Activated CD8-positive, alpha-beta memory T cell treated with anti-CD3 and anti-CD28 coated beads, Interleukin-2, amount 10 ng/mL, durations not matched to agents 7 days and 5 days (primary cell): ENCODE results near the gene BDH1. TPM values are rescaled to one million over a fixed set of nuclear protein-coding genes. Genes with fewer than 3 reads are reported as not detected.
"Not testable (repeated sequence)": the region's sequence is repeated elsewhere in the genome, so short reads cannot be mapped to it uniquely, and the experiment has no call there.

Source experiments
- ATAC-seq: fragments of 150-1000 bp; cut with Tn5 transposase; one replicate; pipeline ENCODE4 v1.10.0; 2021; ENCODE audit warnings: moderate library complexity
- CTCF ChIA-PET: fragments of 350-600 bp; sonication (Branson Sonifier 250); formaldehyde crosslinking; loops from one replicate; lab custom pipeline; 2021; ENCODE audit warnings: antibody characterized with exemption; lab: Charles Lee
- DNase-seq: peaks from one replicate; pipeline ENCODE4 v3.0.0-alpha.2; 2020
- H3K27ac Mint-ChIP-seq: one replicate; pipeline ENCODE4 v1.8.0; 2021; ENCODE audit warnings: mild to moderate bottlenecking, mixed read lengths
- H3K27me3 Mint-ChIP-seq: one replicate; pipeline ENCODE4 v1.8.0; 2021; ENCODE audit warnings: mixed read lengths
- H3K36me3 Mint-ChIP-seq: one replicate; pipeline ENCODE4 v1.8.0; 2021; ENCODE audit warnings: mild to moderate bottlenecking, mixed read lengths
- H3K4me1 Mint-ChIP-seq: one replicate; pipeline ENCODE4 v1.8.0; 2021; ENCODE audit warnings: mixed read lengths
- H3K4me3 Mint-ChIP-seq: one replicate; pipeline ENCODE4 v1.8.0; 2021; ENCODE audit warnings: mild to moderate bottlenecking, moderate library complexity, mixed read lengths
- H3K9me3 Mint-ChIP-seq: one replicate; pipeline ENCODE4 v1.8.0; 2022; ENCODE audit warnings: low read depth, mixed read lengths
- total RNA-seq, 2 experiments: library from RNA; stranded (reverse); gene quantifications; one replicate each; pipeline ENCODE4 v1.2.3, GENCODE V29; 2021

Gene BDH1
- total RNA-seq, 2 experiments from 2014 or later: 75.8 to 80.9 TPM

- Mint-ChIP-seq H3K9me3 (no peaks in the 10 kb centered on the region), H3K4me3 (no peak overlapping the region), H3K27me3 (peaks cover 6% of the 10 kb centered on the region), H3K27ac (peak overlapping the region; percentile 67), H3K36me3 (peaks cover 1% of the 10 kb centered on the region), H3K4me1 (peaks cover 18% of the 10 kb centered on the region)
- CTCF ChIA-PET: no interaction called here
- DNase-seq: no peak
- no peak for ATAC-seq
Observed at GRCh38 chr3:197591816-197592215, 36.0 kb upstream of the BDH1 start.

- H3K27ac Mint-ChIP-seq: no peak overlapping the region
- no peak overlapping the region for H3K4me3 Mint-ChIP-seq
- ATAC-seq (no peak), DNase-seq (no peak)
- H3K4me1 Mint-ChIP-seq: peaks cover 18% of the 10 kb centered on the region
- CTCF ChIA-PET: interaction anchor here (1.9 kb wide), 1 partner anchor 9 kb away, joined by 14 read pairs; no protein-coding TSS in a partner anchor
- peaks cover 4% of the 10 kb centered on the region for H3K27me3 Mint-ChIP-seq
- no peaks in the 10 kb centered on the region for H3K9me3 Mint-ChIP-seq
- peaks cover 1% of the 10 kb centered on the region for H3K36me3 Mint-ChIP-seq
Observed at GRCh38 chr3:197590313-197590962, 34.7 kb upstream of the BDH1 start.

DNA sequence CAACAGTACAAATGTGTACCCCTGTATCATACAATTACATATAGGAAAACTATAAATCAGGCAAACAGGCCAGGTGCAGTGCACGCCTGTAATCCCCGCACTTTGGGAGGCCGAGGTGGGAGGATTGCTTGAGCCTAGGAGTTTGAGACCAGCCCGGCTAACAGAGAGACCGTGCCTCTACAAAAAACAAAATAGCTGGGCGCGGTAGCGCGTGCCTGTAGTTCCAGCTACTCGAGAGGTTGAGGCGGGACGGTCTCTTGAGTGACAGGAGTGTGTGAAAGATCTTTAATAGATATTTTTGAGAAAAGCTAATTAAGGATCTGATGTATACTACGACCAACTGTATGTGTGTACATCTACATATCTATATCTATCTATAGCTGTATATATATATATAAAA, 33.8 kb upstream of the BDH1 start:
- Mint-ChIP-seq H3K9me3 (no peaks in the 10 kb centered on the region), H3K4me3 (no peak overlapping the region), H3K36me3 (peaks cover 1% of the 10 kb centered on the region), H3K27me3 (no peaks in the 10 kb centered on the region), H3K27ac (no peak overlapping the region), H3K4me1 (peaks cover 18% of the 10 kb centered on the region)
- DNase-seq (no peak), ATAC-seq (no peak)
- CTCF ChIA-PET: interaction anchor here (1.9 kb wide), 1 partner anchor 10 kb away, joined by 14 read pairs; no protein-coding TSS in a partner anchor

DNA sequence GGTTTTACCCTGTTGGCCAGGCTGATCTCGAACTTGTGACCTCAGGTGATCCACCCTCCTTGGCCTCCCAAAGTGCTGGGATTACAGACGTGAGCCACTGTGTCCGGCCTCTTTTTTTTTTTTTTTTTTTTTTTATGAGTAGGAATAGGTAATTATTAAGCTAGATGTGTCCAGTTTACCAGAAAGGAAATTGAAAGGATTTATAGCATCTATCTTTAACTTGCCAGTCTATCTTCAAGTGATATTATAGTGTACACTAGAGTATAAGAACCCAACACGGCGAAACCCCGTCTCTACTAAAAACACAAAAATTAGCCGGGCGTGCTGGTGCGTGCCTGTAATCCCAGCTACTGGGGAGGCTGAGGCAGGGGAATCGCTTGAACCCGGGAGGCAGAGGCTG, 31.0 kb upstream of the BDH1 start:
- ATAC-seq, H3K36me3 Mint-ChIP-seq, DNase-seq, H3K27ac Mint-ChIP-seq, H3K9me3 Mint-ChIP-seq, H3K4me3 Mint-ChIP-seq, H3K4me1 Mint-ChIP-seq, H3K27me3 Mint-ChIP-seq: not testable (repeated sequence)
- CTCF ChIA-PET: interaction anchor here (0.8 to 2.0 kb wide), 2 partner anchors 11 to 12 kb away, joined by 3 to 10 read pairs; no protein-coding TSS in a partner anchor

DNA sequence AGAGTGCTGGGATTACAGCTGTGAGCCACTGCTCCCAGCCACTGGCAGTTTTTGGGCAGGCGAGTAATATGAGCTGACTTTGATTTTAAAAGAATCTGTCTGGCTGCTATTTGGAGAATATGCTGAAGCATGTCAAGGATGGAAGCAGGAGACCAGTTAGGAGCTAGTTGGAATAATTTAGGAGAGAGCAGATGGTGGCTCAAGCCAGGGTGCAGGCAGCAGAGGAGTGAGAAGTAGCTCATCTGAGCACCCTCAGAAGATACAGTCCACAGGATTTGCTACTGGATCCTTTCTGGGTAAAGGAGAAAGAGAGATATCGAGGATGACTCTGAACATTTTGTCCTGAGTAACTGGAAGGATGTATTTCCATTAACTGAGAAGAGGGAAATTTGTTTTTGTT, 30.4 kb upstream of the BDH1 start:
- ATAC-seq (no peak), DNase-seq (no peak)
- H3K4me1 Mint-ChIP-seq: no peaks in the 10 kb centered on the region
- H3K27me3 Mint-ChIP-seq: no peaks in the 10 kb centered on the region
- no peak overlapping the region for H3K4me3 Mint-ChIP-seq
- CTCF ChIA-PET: interaction anchor here (0.5 to 2.0 kb wide), 2 partner anchors 13 to 362 kb away, joined by 3 to 10 read pairs; no protein-coding TSS in a partner anchor
- no peaks in the 10 kb centered on the region for H3K36me3 Mint-ChIP-seq
- H3K27ac Mint-ChIP-seq: no peak overlapping the region
- H3K9me3 Mint-ChIP-seq: no peaks in the 10 kb centered on the region

GRCh38 chr3:197584733-197585132, 29.0 kb upstream of the BDH1 start:
- no peak overlapping the region for H3K27ac Mint-ChIP-seq
- no peaks in the 10 kb centered on the region for H3K9me3 Mint-ChIP-seq
- no peaks in the 10 kb centered on the region for H3K27me3 Mint-ChIP-seq
- ATAC-seq: no peak
- CTCF ChIA-PET: no interaction called here
- H3K36me3 Mint-ChIP-seq: no peaks in the 10 kb centered on the region
- no peak for DNase-seq
- H3K4me1 Mint-ChIP-seq: no peaks in the 10 kb centered on the region
- H3K4me3 Mint-ChIP-seq: no peak overlapping the region

- ATAC-seq: no peak
- CTCF ChIA-PET: no interaction called here
Observed at GRCh38 chr3:197583371-197583770, 27.6 kb upstream of the BDH1 start.

GRCh38 chr3:197580253-197580691, 24.5 kb upstream of the BDH1 start:
- ATAC-seq (no peak), DNase-seq (no peak)
- Mint-ChIP-seq H3K4me1 (no peaks in the 10 kb centered on the region), H3K4me3 (no peak overlapping the region), H3K27ac (no peak overlapping the region), H3K9me3 (no peaks in the 10 kb centered on the region), H3K27me3 (peaks cover 3% of the 10 kb centered on the region), H3K36me3 (no peaks in the 10 kb centered on the region)
- CTCF ChIA-PET: interaction anchor here (0.6 kb wide), 1 partner anchor 19 kb away, joined by 3 read pairs; no protein-coding TSS in a partner anchor

More at GRCh38 chr3:197583371-197583770, 27.6 kb upstream of the BDH1 start:
- DNase-seq: no peak
- H3K27ac Mint-ChIP-seq: no peak overlapping the region
- no peaks in the 10 kb centered on the region for H3K9me3 Mint-ChIP-seq
- no peaks in the 10 kb centered on the region for H3K36me3 Mint-ChIP-seq
- peaks cover under 1% of the 10 kb centered on the region for H3K27me3 Mint-ChIP-seq
- no peak overlapping the region for H3K4me3 Mint-ChIP-seq
- H3K4me1 Mint-ChIP-seq: no peaks in the 10 kb centered on the region

DNA sequence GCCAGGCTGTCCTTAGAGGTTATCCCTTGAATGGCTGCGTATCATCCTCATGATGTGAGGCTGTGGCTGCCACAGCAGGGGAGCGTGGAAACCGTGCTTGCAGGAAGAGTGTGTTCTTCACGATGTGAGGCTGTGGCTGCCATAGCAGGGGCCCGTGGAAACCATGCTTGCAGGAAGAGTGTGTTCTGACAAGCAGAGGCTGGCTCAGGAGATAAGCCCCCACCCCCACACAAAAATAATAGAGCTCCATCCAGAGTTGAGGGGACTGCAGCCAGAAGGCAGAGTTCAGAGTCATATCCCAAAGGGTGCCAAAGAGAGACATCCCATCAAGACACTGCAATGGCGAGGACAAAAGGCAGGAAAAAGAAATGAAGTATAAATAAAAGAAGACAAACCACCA, 22.6 kb upstream of the BDH1 start:
- DNase-seq: no peak
- ATAC-seq: no peak
- no peak overlapping the region for H3K4me3 Mint-ChIP-seq
- H3K27ac Mint-ChIP-seq: no peak overlapping the region
- no peaks in the 10 kb centered on the region for H3K4me1 Mint-ChIP-seq
- H3K36me3 Mint-ChIP-seq: no peaks in the 10 kb centered on the region
- H3K9me3 Mint-ChIP-seq: no peaks in the 10 kb centered on the region
- CTCF ChIA-PET: interaction anchor here (0.9 kb wide), 1 partner anchor 21 kb away, joined by 4 read pairs; no protein-coding TSS in a partner anchor
- H3K27me3 Mint-ChIP-seq: peaks cover 15% of the 10 kb centered on the region

GRCh38 chr3:197577366-197578074, 21.8 kb upstream of the BDH1 start:
- Mint-ChIP-seq H3K27me3 (peaks cover 17% of the 10 kb centered on the region), H3K4me3 (no peak overlapping the region), H3K36me3 (peaks cover 2% of the 10 kb centered on the region)

DNA sequence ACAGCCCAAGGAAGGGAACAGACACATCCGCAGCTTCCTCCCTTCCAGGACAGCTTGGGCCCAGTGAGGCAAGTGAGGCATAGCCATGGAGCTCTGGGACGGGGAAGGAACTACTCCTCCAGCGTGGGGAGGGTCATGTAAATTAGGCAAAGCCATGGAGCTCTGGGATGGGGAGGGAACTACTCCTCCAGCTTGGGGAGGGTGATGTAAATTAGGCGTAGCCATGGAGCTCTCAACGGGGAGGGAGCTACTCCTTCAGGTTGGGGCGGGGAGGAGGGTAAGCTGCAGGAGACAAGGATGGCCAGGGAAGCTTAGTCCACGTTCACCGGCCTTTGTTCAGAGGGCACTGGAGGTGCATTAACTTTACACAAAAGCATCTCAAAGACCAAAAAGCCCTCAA, 21.1 kb upstream of the BDH1 start:
- no peaks in the 10 kb centered on the region for H3K4me1 Mint-ChIP-seq

More at GRCh38 chr3:197577366-197578074, 21.8 kb upstream of the BDH1 start:
- ATAC-seq (no peak), DNase-seq (no peak)
- Mint-ChIP-seq H3K27ac (no peak overlapping the region), H3K9me3 (no peaks in the 10 kb centered on the region), H3K4me1 (no peaks in the 10 kb centered on the region)
- CTCF ChIA-PET: interaction anchor here (0.9 kb wide), 1 partner anchor 22 kb away, joined by 4 read pairs; no protein-coding TSS in a partner anchor

DNA sequence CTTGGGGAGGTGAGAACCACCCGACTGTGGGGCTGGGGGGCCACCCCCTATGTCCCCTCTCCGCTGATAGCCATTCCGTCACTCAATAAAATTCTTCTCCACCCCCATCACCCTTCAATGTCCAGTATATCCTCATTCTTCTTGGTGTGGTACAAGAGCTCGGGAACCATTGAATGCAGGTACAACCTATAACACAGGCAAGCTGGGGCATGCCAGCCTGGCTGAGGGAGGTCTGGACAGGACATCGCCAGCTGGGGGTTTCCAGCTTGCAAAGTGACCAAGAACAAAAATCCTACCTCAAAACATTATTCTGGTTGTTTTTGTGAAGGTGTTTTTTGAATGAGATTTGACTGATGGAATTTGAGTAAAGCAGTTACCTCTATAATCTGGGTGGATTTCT, 19.6 kb upstream of the BDH1 start:
- CTCF ChIA-PET: interaction anchor here (0.6 kb wide), 1 partner anchor 118 kb away, joined by 3 read pairs; no protein-coding TSS in a partner anchor
- H3K36me3 Mint-ChIP-seq: peaks cover 2% of the 10 kb centered on the region
- no peaks in the 10 kb centered on the region for H3K4me1 Mint-ChIP-seq
- H3K27ac Mint-ChIP-seq: no peak overlapping the region
- peaks cover 18% of the 10 kb centered on the region for H3K27me3 Mint-ChIP-seq
- DNase-seq: no peak
- H3K4me3 Mint-ChIP-seq: no peak overlapping the region
- H3K9me3 Mint-ChIP-seq: peaks cover 4% of the 10 kb centered on the region
- ATAC-seq: no peak

More for the DNA sequence above, 21.1 kb upstream of the BDH1 start:
- Mint-ChIP-seq H3K27ac (no peak overlapping the region), H3K9me3 (no peaks in the 10 kb centered on the region), H3K27me3 (peaks cover 17% of the 10 kb centered on the region), H3K4me3 (no peak overlapping the region), H3K36me3 (peaks cover 2% of the 10 kb centered on the region)
- DNase-seq (no peak), ATAC-seq (no peak)
- CTCF ChIA-PET: no interaction called here

GRCh38 chr3:197574396-197574991, 18.7 kb upstream of the BDH1 start:
- H3K9me3 Mint-ChIP-seq, DNase-seq, H3K4me1 Mint-ChIP-seq, CTCF ChIA-PET, H3K4me3 Mint-ChIP-seq, ATAC-seq, H3K36me3 Mint-ChIP-seq, H3K27ac Mint-ChIP-seq: not testable (repeated sequence)
- H3K27me3 Mint-ChIP-seq: peaks cover 25% of the 10 kb centered on the region
